NCI-H510A (cell line): ENCODE results near the gene EPOP.
A peak's percentile ranks its signal among the peaks of the same experiment; 100 is the strongest.

Source experiments
- DNase-seq: peaks from one replicate; lab custom pipeline; 2025; lab: John Stamatoyannopoulos, UW

The EPOP gene

DNA sequence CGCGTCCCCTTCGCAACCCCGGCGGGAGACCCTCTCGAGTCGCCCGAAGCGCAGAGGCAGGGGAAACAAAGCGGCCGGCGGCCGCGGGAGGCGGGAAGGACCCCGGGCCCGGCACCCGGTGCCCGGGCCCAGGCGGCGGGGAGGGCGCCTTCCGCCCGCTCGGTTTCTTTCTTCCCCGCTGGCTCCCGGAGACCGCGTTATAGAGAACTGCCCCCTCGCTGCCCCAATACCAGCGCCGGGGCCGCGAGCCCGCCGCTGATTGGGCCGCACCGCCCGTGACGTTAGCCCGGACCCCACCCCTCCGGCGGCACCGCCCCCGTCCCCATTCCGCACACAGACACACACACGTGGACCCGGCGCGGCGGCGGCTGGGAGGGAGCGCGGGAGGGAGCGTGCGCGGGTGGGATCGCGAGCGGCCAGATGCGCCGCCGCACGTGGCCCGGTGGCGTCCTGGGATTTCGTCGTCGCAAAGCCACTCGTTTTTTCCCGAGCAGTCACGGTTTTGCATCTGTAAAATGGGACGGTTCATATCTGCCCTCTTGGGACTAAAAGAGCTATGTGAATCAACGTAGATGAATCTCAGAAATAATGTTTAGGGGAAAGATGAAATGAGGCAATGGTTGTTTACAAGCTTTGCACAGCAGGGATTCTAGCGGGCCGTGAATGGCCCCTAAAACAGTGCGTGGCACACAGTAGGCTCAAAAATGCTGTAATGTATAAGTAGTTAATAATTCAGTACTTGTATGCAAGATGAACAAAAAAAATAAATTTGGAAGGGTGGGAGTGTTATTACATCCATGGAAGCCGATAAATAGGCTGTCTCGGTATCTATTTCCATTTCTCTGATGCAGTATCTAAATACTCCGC is at the start of gene EPOP:
Gene EPOP (minus strand): TSS at position 209 of the 867 bp plus-strand sequence. CDS start 462 bp downstream, outside the sequence.
- DNase-seq = peak; percentile 80

DNA sequence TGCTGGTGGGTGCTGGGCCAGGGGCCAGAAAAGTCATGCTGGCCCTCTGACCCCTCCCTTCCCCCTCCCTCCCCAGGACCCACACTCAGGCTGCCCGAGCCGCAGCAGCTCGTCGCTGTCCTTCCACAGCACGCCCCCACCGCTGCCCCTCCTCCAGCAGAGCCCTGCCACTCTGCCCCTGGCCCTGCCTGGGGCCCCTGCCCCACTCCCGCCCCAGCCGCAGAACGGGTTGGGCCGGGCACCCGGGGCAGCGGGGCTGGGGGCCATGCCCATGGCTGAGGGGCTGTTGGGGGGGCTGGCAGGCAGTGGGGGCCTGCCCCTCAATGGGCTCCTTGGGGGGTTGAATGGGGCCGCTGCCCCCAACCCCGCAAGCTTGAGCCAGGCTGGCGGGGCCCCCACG is 47.0 kb upstream of the EPOP start:
- DNase-seq = no peak

DNA sequence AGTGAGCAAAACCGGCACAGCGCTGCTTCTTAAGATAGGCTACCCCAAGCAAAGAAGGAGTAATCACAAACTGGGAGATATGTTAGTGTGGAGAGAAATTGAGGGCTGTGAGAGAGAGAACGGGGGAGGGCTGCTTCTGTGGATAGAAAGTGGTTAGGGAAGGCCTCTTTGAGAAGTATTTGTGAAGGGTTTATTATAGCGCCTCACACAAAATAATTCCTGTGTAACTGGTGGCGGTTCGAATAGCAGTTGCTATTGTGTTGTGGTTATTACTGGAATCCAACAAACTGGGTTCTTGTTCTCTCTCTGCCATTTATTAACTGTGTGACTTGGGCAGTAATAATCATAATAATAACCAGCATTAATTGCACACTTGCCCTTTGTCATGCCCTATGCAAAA is 46.2 kb upstream of the EPOP start:
- DNase-seq = no peak

DNA sequence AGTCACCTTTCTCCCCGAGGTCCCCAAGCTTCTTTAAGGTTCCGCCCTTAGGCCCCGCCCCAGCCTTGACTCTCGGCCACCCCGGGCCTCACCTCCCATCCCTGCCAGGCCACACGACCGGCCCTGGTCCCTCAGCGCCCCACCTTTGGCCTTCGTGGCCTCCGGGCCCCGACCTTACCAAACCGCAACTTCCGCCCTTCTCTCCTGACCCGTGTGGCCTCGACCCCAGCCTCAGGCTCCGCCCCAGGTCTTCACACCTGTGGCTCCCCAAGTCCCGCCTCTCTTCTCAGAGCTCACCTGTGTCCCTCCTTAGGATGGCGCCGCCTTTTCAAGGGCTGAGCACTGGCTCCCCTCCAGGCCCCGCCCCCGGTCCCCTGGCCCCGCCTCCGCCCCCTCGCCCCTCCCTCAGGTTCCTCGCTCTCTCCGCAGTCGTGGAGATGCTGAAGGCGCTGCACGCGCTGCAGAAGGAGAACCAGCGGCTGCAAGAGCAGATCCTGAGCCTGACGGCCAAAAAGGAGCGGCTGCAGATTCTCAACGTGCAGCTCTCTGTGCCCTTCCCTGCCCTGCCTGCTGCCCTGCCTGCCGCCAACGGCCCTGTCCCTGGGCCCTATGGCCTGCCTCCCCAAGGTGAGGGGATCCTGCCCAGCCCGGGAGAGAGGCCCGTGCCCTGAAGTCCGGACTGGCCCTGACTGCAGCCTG is 45.3 kb upstream of the EPOP start:
- no peak for DNase-seq

DNA sequence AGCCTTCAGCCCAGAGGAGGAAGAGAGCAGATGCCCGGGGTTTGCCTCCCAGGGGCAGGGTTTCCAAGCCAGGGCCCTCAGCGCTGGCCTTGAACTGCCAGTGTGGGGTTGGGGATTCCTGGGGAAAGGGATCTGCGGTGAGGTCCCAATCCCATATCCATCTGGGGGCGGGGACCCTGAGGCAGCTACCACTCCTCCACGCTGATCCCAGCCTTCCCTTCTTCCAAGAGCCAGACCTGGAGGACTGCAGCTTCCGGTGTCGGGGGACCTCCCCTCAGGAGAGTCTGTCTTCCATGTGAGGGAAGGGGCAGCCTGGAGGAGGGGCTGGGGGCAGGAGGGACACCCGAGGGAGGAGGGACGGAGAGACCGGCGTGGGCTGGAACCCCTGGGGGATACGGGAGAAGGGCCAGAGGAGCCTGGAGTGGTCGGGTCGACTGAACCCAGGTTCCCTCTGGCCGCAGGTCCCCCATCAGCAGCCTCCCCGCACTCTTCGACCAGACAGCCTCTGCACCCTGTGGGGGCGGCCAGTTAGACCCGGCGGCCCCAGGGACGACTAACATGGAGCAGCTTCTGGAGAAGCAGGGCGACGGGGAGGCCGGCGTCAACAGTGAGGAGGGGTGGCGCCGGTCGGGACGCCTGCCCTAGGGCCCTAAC is 44.7 kb upstream of the EPOP start:
- DNase-seq = no peak

DNA sequence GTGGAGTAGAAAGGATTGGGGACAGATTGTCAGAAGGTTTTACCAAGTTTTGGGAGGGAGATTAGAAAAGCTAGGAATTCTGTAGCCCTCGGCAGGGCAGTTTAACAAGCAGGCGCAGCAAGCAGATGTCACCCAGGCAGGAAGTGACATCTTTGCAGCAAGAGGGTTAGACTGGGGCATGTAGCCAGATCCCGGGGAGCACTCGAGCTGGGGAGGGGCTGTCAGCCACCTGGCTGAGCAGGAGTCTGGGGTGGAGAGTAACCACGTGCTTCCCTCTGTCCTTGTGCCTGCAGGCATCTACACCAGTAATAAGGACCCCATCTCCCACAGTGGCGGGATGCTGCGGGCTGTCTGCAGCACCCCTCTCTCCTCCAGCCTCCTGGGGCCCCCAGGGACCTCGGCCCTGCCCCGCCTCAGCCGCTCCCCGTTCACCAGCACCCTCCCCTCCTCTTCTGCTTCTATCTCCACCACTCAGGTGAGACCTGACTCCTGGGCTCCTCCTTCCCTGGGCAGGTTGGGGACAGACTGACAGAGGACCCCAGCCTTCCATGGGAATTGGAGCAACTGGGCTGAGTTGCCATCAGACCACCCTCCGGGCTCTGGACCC is 42.5 kb upstream of the EPOP start:
- DNase-seq = no peak

DNA sequence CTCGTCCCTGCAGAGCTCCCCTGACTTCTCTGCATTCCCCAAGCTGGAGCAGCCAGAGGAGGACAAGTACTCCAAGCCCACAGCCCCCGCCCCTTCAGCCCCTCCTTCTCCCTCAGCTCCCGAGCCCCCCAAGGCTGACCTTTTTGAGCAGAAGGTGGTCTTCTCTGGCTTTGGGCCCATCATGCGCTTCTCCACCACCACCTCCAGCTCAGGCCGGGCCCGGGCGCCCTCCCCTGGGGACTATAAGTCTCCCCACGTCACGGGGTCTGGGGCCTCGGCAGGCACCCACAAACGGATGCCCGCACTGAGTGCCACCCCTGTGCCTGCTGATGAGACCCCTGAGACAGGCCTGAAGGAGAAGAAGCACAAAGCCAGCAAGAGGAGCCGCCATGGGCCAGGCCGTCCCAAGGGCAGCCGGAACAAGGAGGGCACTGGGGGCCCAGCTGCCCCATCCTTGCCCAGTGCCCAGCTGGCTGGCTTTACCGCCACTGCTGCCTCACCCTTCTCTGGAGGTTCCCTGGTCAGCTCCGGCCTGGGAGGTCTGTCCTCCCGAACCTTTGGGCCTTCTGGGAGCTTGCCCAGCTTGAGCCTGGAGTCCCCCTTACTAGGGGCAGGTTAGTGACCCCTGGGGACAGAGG is 41.7 kb upstream of the EPOP start:
- DNase-seq = no peak

DNA sequence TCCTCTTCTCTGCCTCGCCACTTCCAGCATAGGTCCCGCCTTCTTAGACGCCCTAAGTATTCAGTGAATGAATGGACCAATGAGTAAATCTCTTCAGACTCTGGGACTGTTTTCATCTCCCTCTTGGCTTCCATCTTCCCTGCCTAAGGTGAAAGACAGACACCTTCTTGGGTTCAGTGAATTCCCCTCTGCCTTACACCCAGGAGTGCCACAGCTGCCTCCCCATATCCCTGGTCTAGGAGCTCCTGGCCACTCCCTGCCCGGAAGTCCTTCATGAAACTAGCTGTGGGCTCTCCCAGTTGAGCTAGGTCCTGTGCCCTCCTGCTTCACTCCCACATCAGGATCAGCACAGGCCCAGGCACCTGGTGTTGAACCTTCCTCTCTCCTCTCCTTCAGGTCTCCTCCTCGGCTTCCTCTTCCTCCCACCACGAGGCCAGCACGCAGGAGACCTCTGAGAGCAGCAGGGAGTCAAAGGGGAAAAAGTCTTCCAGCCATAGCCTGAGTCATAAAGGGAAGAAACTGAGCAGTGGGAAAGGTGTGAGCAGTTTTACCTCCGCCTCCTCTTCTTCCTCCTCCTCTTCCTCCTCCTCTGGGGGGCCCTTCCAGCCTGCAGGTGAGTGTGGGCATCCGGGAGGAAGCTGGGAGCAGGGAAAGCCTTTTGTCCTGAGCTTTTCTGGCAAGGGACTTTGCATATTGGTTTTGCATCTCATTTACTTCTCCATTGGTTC is 40.6 kb upstream of the EPOP start:
- DNase-seq = no peak

DNA sequence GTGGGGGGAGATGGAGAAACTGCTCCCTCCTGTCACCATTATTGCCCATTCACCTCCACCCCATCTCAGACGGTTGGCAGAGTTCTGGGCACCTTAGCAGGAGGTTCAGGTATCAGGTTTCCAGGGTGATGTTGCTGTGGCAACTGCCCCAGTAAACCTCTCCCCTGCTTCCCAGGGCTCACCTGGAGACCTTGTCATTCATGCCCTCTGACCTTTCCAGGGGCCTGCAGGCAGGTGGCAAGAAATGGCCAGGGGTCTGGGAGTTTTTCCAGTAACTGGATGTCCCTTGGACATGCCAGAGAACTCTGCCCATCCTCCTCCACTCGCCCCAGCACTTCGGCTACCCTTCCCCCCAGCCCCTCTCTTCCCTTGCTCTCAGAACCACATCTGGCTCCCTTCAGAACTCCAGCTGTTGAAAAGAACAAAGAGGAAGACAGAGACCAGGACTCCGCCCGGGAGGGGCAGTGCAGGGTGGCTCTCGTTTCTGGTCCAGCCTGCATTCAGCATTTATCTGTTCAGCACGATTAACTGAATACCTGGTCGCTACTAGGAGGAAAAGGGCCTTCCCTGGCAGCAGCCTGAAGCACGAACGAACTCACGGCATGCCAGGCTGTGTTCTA is 38.8 kb upstream of the EPOP start:
- DNase-seq = no peak

DNA sequence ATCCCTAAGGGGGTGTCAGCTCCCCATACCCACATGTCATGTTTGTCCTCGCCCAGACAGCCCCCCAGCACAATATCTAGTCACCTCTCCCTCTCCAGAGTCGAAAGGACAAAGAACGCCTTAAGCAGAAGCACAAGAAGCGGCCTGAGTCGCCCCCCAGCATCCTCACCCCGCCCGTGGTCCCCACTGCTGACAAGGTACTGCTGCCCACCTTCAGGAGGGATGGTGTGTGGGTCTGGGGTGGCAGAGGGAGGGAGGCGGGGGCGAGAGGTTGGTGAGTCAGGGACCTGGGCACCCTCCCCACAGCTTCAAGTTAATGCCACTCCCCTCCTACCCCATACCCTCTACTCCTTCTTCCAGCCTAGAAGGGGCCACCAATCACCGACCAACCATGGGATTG is 37.8 kb upstream of the EPOP start:
- DNase-seq = no peak

DNA sequence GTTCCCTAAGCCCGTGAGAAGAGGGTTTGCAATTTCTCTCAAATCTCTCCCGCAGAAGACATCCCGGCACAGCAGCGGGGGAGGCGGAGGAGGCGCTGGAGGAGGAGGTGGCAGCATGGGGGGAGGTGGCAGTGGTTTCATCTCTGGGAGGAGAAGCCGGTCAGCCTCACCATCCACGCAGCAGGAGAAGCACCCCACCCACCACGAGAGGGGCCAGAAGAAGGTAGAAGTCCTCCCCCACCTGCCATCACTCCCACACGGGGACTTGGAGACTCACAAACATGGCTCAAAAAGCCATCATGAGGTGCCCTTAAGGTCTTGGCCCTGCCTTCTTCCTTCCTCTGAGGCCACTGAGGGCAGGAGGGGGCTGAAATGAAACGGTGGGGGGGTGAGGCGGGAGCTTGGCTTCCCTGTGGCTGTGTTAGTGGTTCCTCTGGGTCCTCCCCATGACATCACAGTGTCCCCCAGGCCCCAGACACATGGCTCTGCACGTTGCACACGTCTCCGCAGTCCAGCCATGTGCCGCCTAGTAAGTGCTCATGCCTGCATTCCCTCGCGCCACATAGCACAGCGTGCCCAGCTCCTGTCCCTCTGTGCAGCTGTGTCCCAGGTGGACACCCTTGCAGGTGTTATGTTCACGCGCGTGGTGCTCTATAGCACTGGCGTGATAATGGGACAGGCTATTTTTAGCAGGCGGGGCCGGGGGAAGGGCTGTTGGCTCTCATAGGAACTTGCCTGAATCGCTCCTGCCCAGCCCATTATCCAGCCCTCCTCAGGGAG is 37.2 kb upstream of the EPOP start:
- DNase-seq = no peak

DNA sequence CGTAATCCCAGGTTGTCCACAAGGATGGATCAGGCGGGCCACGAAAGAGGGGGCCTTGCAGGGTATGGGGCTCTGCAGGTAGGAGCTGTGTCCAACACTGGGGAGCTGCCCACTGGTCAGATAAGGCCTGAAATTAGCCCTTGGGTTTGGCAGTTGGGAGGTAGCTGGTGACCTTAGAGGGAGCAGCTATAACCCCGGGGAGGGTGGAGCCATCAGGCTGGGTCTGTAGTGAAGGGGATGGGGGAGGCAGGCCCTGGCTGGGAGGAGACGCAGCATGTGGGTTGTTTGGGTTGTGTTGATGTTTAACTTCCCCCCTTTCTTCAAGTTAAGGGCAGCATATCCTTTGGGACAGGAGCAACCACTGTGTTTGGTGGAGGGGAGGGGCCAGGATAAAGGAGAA is 36.2 kb upstream of the EPOP start:
- no peak for DNase-seq

DNA sequence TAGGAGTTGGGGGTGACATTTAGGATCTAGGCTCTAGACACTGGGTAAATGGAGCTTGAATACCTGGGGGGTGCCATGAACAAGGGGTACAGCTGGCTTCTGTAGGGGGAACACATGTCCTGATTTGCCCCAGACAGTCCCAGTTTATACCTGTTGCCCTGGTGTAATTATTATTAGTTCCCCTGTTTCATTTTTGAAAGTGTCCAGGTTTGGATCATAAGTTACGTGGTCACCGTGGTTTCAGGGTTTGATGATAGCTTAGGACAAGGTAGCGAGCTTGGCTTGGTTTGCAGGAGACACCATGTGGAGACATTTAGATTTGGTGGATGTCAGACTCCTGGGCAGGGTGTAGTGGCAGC is 35.8 kb upstream of the EPOP start:
- DNase-seq = no peak

DNA sequence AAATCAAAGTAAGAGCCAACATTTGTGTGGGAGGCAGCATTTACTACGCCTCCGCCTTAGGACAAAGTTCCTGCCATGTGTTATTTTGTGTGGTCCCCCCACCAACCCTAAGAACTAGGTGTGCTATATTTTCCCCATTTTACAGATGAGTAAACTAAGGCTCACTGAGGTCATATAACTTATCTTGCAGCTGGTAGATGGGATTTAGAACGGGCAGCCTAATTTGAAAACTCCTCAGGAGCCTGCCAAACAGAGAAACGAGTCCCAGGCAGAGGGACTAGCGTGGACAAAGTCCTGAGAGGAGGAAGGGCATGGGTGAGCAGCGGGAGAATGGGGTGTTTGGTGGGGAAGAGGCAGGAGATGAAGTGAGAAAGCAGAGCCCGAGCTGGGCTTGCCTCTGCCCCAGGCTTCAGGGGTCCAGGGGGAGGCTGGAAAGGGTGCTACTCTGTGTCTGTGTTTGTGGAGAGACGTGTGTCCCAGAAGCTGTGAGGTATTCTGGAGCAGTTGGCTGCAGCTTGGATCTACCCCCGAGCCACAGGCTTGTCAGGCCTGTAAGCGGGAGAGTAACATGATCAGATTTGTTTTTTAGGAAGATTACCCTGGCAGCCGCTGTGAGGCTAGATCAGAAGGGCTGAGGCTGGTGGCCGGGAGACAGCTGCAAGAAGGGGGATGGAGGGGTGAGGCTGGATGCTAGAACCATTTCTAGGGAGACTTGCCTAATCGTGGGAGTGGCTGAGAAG is 35.3 kb upstream of the EPOP start:
- no peak for DNase-seq

DNA sequence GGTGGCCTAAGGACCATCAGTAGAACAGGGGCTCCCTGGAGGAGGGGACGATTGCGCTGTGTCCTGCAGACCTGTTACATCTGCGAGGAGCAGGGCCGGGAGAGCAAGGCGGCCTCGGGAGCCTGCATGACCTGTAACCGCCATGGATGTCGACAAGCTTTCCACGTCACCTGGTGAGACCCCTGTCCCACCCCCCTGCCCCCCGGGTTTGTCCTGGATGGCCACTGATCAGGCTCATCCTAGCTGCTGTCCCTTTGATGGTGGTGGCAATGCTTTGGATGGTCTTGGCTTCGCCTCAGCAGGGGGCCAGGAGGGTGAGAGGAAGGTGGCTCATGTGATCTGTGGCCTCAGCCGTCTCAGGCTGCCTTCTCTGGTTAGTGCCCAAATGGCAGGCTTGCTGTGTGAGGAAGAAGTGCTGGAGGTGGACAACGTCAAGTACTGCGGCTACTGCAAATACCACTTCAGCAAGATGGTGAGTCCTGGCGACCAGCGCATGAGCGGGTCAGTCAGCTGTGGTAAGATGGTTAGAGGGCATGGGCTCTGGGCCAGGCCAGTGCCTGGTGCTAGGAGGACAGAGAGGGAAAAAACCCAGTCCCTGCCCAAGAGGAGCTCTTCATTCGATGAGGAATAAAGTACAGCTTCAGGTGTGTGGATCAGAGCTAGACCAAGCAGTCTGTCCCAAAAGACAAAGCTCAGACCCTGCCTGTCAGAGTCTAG is 34.5 kb upstream of the EPOP start:
- DNase-seq = no peak

DNA sequence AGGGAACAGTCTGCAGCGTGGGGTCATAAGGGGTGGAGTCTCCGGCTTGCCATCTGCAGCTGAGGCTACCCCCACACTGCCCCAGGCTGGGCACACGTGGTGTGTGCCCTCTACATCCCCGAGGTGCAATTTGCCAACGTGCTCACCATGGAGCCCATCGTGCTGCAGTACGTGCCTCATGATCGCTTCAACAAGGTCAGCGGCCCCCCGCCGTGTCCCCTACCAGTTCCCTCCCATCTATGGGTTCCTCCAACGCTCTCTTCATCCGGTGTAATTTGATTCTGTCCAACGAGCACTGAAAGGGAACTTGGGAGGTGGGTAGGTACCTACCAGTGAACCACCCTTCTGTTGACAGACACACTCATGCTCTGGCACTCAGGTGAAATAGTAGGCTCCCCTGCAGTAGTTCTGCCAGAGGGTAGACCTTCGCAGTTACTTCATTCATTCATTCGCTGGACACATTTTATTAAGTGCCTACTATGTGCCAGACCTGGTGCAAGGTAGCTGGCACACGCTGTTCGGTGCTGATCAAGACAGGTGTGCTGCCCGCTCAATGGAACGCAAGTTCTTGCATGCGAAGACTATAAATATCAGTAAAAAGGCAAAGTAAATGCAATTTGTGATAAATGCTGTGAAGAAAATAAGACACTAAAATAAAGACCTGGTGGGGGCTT is 33.1 kb upstream of the EPOP start:
- DNase-seq = peak; percentile 87

DNA sequence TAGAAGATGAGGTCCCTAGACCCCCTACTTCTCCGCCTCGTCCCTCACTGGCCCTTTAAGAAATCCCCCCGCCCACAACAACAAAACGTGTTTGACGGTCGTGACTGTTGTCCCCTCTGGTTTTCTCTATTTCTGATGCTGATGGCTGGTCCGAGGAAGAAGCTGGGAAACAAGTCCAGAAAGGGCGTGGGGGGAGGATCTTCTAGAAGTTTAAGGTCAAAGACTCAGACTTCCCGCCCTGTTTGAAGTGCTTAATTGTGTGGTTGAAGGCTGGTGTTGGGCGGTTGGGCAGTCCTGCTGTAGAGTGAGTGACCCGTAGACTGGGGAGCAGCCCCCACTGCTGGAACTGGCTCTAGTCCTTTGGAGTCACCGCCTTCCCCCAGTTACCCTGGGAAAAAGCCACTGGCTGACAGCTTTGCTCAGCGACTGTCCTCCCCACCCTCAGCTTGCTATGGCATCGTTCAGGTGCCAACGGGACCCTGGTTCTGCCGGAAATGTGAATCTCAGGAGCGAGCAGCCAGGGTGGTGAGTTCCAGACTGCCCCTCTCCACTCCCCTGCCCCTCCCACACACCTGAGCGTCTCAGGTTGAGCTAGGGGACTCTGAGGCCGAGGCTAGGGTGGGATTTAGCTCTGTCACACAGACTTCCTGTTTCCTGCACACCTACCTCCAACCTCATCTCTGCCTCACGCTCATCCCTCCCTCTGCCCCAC is 31.9 kb upstream of the EPOP start:
- DNase-seq = peak; percentile 26
